G401.6 (cell line): Measurements from ENCODE around the gene PIP4K2C.
"Not testable (repeated sequence)": the region's sequence is repeated elsewhere in the genome, so short reads cannot be mapped to it uniquely, and the experiment has no call there.

Experiments
- FAIRE-seq: peaks from 2 replicates; lab custom pipeline; 2012; peaks lifted over from hg19 to GRCh38; lab: Jason Lieb, UNC

Gene PIP4K2C

GRCh38 chr12:57636731-57637130 is 45.7 kb downstream of the PIP4K2C start:
- FAIRE-seq: not testable (repeated sequence)

- FAIRE-seq: no peak
Measured at GRCh38 chr12:57637364-57637763, 46.4 kb downstream of the PIP4K2C start.

GRCh38 chr12:57638096-57638495 is 47.1 kb downstream of the PIP4K2C start:
- no peak for FAIRE-seq

GRCh38 chr12:57640175-57641042 is 49.4 kb downstream of the PIP4K2C start:
- FAIRE-seq: no peak

- FAIRE-seq: no peak
Measured at GRCh38 chr12:57641699-57642442, 50.9 kb downstream of the PIP4K2C start.

GRCh38 chr12:57645990-57646658 is 55.1 kb downstream of the PIP4K2C start:
- FAIRE-seq: not testable (repeated sequence)

GRCh38 chr12:57646659-57647049 is 55.7 kb downstream of the PIP4K2C start:
- FAIRE-seq: not testable (repeated sequence)
